HG03342 (cell line): ENCODE results near the gene TMPRSS13.
"Not testable (repeated sequence)": the region's sequence is repeated elsewhere in the genome, so short reads cannot be mapped to it uniquely, and the experiment has no call there.

Source experiments
- ATAC-seq: cut with Tn5 transposase; IDR thresholded peaks from one replicate; pipeline ENCODE4 v1.9.1; 2021; ENCODE audit warnings: mild to moderate bottlenecking, moderate library complexity; ENCODE audit not compliant: unreplicated experiment

The TMPRSS13 gene

DNA sequence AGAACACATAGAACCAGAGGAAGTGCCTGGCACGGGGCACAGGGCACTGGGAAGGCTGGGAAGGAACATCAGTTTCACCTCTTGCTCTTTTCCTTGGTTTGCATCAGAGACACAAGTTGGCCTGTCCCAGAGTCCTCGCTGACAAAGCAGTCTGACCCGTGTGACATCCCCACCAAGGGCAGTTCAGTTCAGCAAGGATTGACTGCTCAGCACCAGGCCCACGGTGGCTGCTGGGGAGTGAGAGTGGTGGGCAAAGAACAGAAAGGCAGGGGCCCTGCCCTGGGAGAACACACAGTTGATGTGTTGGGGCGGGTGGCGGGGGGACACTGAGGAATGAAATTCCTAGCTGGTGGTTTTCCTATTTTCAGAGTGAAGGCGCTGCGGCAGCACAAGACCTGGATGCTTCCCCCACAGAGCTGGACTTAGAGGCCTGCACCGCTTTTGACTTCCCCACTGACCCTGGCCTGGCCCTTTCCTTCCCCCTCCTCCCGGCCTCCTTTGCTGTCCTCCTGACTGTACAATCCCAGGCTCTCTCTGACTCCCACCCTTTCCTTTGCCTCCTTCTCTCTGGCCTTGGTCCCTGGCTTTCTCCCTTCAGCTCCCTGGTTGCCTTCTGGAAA is 2.2 kb upstream of the TMPRSS13 start:
- ATAC-seq: no peak

DNA sequence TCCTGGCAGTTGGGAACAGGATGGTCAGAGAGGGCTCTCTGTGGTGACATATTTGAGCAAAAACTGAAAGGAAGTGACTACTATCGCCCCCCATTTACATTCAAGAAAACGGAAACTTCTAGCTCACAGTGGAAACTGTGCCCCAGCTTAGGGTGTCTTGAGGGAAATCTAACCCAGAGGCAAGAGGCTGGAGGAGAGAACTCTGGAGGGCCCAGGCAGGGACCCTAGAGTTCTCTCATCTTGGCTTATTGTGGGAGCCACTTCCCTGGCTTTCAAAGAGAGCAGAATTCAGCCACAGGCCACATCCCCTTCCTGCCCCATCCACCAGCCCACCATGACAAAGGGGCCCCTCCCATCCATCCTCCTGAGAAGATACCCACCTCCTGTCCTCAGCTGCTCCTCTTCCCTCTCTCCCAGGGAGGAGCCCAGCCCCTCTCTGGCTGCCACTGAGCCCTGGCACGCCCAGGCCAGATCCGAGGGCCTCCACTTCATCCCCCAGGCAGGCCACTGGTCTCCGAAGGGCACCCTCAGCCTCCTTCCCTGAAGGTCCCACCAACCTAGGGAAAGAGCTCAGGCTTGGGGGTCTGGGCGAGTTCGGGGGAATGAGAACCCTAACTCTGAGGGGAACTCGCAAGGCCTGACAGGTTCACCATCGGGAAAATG is 1.6 kb upstream of the TMPRSS13 start:
- no peak for ATAC-seq

DNA sequence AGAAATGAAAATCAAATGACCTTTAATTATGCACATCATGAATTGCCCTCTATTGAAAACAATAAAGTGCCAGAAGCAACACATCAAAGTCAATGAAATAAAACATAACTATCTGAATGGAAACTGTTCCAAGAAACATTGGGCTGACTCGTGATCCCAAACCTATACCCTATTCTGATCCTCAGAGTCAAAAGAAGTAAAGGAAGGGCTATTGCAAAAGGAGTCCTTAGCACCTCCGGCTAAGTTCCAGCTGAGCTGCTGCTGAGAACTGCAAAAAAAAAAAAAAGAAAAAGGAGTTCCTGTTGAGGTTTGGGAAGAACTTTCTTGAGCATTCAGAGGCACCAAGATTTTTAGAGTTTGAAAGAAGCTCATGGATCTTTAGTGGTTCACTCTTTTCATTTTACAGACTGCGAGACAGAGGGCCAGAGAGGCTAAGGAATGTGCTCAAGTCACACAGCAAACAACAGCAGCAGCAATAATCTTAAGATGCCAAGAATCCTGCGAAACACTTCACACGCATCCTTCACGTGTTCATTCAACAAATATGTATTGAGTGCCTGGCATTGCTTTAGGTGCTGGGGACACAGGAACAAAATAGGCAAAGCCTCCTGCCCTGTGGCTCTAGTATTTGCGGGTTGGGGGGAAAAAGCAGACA is 841 bp upstream of the TMPRSS13 start:
- ATAC-seq: no peak

DNA sequence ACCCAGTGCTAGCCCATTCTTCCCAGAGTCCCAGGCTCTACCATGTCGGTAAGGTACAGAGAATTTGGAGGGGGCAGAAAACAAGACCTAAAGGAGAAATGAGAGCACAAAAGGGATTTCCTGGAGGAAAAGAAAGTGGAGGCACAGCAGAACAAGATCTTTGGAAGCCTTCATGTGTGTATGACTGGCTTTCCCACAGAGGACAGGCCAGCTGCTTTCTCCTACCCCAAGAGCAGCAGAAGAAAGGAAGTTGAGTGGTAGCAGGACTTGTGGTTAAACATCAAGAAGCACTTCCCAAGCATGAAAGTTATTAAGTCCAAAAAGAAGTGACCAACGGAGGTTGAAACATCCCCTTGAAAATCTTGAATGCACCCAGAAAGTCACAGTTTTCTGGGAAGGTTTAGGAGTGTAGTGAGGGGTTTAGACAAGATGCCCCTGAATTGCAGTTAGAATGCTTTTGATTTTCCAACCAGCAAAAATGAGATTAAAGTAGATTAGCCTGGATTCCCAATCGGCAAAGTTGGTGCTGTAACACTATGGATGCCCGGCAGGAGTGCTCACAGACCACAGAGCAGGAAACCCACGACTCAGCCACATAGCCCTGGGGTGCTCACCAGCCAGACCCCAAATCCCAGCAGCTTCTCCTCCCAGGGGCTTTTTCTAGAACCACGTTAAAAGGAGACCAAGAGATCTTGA is 608 bp downstream of the TMPRSS13 start:
- ATAC-seq: no peak

DNA sequence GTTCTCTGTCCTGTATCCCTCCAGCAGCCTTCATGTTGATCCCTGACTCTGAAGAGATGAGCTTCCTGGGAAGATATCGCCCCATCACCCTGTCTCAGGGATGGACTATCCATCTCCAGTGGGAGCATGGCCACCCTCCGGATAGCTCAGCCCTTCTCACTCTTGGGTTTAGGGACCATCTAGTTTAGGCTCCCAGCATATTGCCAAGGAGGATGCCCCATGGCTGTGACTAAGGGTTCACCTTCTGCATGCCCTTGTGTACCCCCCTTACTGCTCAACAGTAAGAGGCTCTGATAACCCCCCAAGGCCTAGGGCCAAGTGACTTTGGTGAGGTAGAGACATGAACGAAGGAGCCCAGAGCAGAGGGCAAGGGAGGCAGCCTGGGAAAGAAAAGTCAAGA is 1.3 kb downstream of the TMPRSS13 start:
- ATAC-seq: no peak

DNA sequence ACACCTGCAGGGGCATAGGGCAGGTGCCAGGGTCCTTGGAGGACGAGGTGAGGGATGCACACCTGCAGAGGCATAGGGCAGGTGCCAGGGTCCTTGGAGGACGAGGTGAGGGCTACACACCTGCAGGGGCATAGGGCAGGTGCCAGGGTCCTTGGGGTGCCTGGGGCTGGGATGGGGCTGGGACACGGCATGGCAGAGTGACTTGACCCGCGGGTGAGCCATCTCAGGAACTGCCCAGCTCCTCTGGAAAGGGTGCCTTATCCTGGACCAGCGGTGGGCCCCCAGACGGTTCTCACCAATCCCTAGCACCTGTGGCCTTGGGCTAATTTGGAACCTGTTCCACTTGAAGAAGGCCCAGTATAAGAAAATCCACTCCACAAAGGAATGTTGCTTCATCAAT is 3.0 kb downstream of the TMPRSS13 start:
- ATAC-seq: not testable (repeated sequence)

DNA sequence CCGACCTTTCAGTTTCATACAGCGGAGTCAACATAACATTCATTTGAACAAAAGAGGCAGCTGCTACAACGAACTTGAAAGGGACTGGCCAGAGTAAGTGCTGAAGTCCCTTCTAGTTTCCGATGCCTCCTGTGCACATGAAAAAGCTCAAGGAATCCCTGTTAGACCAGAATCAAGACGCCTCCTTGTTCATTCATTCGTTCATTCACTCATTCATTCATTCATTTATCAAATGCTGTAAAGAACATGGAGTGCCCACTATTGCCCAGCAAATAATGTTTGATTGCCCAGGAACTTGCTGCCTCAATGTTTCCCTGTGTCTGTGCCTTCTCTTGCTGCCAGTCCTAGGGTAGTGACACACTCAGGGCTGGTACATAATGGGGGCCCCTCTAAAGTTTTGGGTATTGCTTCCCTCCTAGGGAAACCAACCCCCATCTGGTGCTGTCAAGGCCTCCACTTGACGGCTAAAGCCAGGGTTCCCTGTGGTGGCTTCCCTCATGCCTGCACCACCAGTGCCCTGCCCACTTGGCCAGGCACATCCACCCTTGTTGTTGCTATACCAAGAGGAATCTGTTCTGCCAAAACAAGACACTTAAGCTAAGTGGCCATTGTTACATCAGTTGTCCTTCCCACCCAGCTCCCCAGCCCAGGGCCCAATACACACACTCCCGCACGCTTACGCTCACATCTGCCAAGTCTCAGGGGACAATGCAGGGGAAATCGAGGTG is 3.8 kb downstream of the TMPRSS13 start:
- no peak for ATAC-seq

DNA sequence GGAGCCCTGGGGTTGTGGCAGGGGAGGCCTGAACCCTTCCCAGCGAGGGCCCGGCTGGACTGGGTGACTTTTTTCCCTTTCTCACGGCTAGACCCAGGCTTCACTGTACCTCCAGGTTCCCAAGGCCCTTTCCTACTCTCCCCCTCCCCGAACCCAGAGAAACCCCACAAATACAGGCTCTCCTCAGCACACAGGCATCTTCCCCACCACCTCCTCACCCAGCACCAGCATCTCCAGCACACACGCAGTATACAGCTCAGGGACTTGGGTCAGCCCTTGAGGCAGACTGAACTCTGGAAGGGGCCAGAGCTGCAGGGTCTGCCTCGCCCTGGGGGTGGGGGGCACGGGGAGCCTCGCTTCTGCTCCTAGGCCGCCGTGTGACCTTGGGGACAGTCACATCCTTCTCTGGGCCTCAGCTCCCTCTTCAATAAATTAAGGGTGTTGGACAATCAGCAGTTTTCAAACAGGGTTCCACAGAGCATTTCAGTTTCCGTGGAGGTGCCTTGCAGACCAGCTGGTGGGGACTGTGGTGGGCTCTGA is 4.5 kb downstream of the TMPRSS13 start:
- no peak for ATAC-seq

DNA sequence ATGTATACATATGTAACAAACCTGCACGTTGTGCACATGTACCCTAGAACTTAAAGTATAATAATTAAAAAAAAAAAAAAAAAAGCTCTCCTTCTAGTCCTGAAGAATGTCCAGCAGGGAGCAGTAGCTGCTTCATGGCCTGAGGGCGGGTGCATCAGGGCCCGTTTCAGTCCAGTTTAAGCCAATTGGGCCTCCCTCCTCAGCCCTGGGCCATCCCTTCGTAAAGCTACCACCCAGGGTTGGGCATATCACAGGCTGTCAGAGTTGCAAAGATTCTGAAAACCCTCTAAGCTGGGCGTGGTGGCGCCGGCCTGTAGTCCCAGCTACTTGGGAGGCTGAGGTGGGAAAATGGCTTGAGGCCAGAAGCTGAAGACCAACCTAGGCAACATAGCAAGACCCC is 5.4 kb downstream of the TMPRSS13 start:
- no peak for ATAC-seq

DNA sequence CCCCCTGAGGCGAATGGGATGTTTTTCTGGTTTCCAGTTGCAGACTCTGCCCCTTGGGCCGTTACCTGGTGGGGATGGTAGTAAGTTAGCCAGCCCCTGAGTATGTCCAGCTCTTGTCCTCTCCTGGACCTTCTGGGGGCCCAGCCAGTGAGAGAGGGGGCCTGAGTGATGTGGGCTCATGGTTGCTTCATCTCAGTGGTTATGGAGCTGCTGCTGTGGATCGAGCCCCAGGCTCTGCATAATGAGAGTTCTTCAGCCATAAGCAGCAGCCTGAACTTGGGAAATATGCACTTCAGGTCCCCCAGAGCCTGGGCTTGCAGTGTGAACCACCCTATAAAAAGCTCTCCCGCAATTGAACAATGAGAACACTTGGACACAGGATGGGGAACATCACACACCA is 5.9 kb downstream of the TMPRSS13 start:
- ATAC-seq: no peak

DNA sequence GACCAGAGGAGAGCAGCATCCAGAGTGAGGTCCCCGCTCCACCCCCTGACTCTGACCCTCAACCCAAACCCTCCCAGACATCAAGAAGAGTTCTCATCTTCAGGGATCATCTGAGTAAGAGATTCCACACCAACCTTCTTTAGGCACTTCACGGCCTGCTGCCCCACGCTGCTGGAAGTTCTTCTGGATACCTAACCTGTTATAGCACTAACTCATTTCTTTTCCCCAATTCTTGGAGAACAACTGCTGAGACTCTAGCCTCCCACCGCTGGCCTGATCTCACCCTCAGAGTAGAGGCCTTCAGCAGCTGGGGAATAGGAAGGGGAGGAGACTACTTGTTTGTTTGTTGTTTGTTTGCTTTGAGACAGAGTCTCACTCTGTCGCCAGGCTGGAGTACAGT is 7.3 kb downstream of the TMPRSS13 start:
- no peak for ATAC-seq

DNA sequence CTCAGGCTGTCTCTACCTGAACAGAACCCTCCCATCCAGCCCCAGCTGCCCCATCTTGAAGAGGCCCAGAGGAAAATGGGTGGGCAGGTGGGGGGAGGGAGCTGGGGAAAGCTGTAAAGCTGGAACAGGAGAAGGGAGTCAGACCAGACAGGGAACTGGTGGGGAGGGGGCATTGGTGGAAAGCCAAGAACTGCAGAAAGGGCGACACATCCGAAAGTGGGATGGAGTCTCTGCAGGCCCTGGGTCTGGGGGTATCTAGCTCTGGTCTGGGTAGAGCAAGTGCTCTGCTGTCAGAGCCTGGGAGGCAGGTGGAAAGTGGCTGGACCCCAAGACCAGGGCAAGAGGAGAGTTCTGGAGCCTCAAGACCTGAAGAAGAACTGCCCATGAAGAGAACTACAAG is 7.7 kb downstream of the TMPRSS13 start:
- no peak for ATAC-seq

DNA sequence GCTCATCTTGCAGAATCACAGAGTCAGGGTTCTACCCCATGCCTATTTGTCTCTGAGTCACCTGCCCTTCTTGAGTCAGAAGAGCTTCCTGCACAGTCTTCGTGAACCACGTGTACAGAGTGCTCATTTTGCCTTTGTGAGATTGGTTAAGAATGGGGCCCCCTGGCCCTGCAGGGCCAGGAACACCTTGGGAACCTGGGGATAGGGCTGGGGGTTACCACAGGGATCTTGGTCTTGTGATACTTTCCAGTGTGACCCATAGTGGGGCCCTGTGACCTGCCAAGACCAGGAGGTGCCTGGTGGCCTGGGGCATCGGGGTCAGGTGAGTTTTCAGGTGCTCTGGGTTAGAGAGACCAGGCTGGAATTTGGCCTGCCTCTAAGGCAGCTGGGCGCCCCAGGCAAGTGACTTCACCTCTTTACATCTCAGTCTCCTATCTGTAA is 9.4 kb downstream of the TMPRSS13 start:
- no peak for ATAC-seq

DNA sequence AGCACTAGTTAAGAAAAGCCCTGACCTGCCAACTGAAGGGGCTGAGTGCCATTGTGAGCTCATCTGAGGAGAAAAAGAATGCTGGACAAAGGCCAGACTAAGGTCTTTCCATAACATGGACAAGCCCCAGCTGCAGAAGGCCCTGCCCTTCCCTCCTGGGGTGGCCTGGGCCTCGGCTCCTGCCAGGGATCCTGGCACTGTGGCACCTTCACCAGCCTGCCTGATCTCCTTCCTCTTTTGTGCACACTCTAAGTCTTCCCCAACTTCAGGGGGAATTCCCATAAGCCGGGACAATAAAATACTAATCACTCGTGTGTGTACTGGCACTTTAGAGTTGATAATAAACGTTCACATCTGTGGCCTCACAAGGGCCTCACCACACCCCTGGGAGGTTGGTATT is 9.9 kb downstream of the TMPRSS13 start:
- no peak for ATAC-seq

DNA sequence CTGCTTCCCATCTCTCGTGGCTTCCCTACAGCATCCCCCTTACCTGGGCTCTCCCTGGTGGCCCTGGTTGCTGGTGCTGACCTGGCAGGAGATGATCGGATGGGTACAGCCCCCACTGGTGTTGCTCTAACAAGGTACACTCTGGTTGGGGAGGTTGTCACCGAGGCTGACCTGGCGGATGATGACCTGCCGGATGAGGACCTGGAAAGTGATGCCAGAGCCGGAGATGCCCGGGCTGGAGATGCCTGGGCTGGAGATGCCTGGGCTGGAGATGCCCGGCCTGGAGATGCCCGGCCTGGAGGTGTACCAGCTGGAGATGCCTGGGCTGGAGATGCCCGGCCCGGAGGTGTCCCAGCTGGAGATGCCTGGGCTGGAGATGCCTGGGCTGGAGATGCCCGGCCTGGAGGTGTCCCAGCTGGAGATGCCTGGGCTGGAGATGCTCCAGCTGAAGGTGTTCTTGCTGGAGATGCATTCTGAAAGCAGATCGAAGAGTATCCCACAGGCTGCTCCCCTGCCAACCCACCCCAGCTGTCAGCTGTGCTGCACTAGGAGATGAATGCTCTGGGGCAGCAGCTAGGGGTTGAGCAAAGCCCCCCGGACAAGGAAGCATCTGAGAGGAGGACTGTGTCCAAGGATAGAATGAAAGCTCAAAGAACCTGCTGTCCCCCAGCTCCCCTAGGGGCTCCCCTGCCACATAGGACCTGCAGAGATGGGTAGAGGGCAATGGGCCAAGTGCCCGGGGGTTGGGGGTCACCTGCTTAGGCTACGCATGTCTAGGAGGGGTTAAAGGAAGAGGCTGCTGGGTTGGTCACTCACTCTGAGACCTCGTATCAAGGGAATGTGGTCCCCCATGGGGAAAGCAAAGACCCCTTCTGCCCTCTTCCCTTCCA is 10.6 kb downstream of the TMPRSS13 start:
- no peak for ATAC-seq

DNA sequence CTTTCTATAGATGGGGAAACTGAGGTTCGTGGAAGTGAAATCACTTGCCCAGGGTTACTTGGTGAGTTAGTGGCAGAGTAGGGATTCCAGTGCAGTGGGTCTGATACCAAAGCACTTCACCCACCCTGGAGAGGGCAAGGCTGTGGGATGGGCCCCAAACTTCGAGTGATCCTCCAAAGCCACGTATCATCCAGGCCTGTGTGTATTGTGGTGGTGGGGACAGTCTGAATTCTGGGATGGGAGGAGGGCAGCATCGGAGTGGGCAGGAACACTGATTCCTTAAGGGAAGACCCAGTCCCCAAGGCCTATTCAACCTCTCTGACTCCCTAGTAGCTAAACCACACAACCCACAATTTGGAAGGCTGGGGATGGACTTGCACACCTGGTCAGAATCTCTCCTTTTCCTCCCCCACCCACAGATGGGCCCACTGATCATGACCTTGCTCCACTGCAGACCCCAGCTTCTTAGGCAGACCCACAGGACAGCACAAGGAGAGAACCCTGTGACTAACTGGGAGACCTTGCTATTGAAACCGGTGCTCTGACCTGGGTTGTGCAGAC is 11.5 kb downstream of the TMPRSS13 start:
- no peak for ATAC-seq

DNA sequence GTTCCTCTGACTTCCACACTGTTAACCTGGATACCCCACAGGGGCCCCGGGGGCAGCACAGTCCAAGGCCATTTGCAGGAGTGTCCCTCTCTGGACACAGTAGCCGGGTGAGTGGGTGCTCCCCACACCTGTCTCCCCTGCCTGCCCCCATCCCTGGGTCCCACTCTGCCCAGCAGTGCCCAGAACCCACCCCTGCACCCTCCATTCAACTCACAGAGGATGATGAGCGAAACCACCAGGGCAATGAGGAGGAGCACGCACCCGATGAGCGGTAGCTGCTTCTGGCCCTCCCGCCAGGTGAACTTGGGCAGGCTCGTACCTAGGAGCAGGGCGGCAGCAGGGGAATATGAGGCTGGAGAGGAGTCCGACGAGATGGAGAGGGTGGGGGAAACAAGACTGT is 12.2 kb downstream of the TMPRSS13 start:
- ATAC-seq: no peak

DNA sequence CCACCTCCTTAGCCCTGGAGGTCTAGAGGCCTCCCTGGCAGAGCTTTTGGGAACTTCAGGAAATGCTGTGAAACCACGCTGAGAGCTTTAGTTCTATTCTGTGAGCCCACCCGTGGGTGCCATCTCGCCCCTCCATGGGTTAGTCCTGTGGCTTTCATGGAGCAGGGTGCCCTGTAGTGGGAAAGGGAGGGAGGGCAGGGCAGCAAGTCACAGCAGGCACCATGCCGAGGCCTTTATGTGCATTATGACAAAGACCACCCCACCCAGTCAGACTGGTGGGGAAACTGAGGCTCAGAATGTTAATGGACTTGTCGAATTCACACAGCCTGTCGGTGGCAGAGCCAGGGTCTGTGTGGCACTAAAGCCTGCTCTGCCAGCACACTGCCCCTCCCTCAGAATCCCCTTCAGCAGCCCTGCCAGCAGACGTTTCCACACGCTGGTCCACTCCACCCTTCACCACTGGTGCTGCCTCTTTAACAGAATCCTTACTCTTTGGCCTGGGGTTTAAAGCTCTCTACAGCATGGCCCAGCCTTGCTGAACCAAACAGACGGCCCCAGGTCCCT is 13.4 kb downstream of the TMPRSS13 start:
- ATAC-seq: no peak

DNA sequence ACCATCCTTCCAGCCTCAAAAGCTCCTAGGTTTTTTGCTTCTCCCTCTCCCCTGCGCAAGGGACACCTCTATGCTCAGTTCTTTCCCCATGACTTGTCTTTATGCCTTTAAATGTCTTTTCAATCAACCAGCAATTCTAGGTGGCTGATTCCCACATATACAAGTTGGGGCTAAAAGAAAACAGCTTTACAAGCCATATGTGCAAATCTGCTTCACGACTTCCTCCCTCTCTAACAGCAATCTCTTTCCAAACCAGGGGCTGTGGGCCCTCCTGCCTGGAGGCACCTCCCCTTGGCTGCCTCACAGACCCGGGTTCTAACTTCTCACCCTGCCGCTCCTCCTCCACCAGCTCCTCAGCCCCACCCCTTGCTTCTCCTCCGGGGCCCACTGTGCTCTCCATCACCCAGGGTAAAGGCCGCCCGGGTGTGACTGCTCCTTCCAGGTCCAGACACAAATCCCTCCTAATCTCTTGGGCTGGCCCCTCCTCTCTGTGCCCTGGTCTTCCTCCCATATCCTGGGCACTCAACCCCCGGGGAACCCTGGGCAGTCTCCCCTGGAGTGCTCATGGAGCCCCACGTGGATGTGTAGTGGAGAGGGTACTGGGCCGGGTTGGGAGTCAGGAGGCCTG is 14.1 kb downstream of the TMPRSS13 start:
- no peak for ATAC-seq
